Inferior parietal cortex (tissue), 1 donor: ENCODE results near the gene ATRN.

Experiments
- DNase-seq: peaks from one replicate; pipeline ENCODE4 v3.0.0-alpha.2; 2016; ENCODE audit errors: extremely low spot score

Gene ATRN

GRCh38 chr20:3696200-3696599 is 225.4 kb downstream of the ATRN start:
- DNase-seq: no peak

- no peak for DNase-seq
These were observed 226.1 kb downstream of the ATRN start for GRCh38 chr20:3696745-3697587.

GRCh38 chr20:3697588-3698305 is 226.9 kb downstream of the ATRN start:
- no peak for DNase-seq

- no peak for DNase-seq
These were observed 227.8 kb downstream of the ATRN start for GRCh38 chr20:3698591-3699001.

- DNase-seq: no peak
These were observed 228.2 kb downstream of the ATRN start for GRCh38 chr20:3699037-3699436.
